D721Med (cell line): Measurements from ENCODE around the gene KRTAP3-1.
"Not testable (repeated sequence)": the region's sequence is repeated elsewhere in the genome, so short reads cannot be mapped to it uniquely, and the experiment has no call there.

ENCODE experiments used
- DNase-seq: peaks from one replicate; pipeline ENCODE4 v3.0.0; 2011; ENCODE audit warnings: low spot score; ENCODE audit not compliant: insufficient read length
- FAIRE-seq: peaks from 2 replicates; lab custom pipeline; 2011; peaks lifted over from hg19 to GRCh38; lab: Jason Lieb, UNC
- TF ChIP-seq, protein P1 (sequence below): IDR thresholded peaks from 2 replicates; pipeline ENCODE4 v1.5.1; 2012; ENCODE audit warnings: mild to moderate bottlenecking, control low read depth; ENCODE audit not compliant: insufficient read depth; ENCODE audit errors: missing control alignments

The KRTAP3-1 gene

GRCh38 chr17:41042953-41043352, 34.0 kb upstream of the KRTAP3-1 start:
- TF ChIP-seq, protein P1, sequence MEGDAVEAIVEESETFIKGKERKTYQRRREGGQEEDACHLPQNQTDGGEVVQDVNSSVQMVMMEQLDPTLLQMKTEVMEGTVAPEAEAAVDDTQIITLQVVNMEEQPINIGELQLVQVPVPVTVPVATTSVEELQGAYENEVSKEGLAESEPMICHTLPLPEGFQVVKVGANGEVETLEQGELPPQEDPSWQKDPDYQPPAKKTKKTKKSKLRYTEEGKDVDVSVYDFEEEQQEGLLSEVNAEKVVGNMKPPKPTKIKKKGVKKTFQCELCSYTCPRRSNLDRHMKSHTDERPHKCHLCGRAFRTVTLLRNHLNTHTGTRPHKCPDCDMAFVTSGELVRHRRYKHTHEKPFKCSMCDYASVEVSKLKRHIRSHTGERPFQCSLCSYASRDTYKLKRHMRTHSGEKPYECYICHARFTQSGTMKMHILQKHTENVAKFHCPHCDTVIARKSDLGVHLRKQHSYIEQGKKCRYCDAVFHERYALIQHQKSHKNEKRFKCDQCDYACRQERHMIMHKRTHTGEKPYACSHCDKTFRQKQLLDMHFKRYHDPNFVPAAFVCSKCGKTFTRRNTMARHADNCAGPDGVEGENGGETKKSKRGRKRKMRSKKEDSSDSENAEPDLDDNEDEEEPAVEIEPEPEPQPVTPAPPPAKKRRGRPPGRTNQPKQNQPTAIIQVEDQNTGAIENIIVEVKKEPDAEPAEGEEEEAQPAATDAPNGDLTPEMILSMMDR: no peak
- FAIRE-seq (no peak), DNase-seq (no peak)

DNA sequence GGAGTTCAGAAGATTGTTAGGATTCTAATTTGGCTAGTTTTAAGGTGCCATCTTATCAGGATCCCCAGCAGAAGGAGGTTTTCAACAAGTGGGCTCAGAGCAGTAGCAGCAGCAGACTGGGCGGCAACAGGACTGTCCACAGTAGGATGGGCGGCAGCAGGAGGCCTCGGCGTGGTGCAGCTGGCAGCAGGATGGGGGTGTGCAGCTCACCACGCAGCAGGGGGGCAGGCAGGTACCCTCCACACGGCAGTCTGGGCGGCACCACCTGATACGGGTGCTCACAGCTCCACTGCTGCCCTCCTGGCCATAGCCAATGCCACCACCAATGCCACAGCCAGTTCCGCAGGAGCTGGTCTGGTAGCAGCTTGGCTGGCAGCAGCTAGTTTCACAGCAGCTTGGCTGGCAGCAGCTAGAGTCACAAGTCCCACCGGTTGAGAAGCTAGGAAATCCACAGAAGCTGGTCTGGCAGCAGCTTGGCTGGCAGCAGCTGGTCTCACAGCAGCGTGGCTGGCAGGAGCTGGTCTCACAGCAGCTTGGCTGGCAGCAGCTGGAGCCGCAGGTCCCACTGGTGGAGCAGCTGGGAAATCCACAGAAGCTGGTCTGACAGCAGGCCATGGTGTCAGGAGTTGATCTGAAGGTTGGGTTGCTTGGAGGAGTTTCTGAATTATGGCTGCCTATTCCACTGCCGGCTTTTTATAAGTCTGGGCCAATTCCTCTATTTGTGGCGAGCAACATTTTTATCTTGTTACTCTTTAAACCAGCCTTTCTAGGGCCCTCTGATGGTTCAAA, 32.0 kb upstream of the KRTAP3-1 start, which contains the start of gene KRTAP1-1:
KRTAP1-1 (minus strand) TSS at position 668 of the 789 bp plus-strand sequence; CDS start at position 615, 53 bp downstream.
- DNase-seq, FAIRE-seq: not testable (repeated sequence)

DNA sequence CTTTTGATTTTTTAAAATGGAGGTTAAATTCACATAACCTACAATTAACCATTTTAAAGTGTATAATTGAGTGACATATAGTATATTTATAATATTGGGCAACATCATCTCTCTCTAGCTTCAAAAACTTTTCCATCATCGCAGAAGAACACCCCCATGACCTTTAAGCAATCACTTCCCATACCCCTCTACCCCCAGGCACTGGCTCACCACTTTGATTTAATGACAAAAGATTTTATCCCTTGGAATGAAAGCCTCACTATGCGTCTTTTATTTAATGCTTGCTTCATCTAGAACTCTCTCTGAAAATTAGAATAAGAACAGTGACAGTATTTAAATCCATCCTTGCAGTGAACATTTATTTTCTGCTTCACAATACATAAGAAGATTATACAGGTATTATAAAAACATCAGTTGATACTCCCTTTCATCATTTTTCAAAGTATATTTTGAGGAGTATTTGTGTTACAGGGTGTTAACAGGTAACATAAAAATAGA, 29.0 kb upstream of the KRTAP3-1 start:
- TF ChIP-seq, protein P1: no peak
- no peak for DNase-seq
- no peak for FAIRE-seq

DNA sequence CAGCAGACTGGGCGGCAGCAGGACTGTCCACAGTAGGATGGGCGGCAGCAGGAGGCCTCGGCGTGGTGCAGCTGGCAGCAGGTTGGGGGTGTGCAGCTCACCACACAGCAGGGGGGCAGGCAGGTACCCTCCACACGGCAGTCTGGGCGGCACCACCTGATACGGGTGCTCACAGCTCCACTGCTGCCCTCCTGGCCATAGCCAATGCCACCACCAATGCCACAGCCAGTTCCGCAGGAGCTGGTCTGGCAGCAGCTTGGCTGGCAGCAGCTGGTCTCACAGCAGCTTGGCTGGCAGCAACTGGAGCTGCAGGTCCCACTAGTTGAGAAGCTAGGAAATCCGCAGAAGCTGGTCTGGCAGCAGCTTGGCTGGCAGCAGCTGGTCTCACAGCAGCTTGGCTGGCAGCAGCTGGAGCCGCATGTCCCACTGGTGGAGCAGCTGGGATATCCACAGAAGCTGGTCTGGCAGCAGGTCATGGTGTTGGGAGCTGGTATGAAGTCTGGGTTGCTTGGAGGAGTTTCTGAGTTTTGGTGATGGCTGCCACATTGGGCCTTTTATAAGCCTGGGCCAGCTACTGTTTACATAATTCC, 25.5 kb upstream of the KRTAP3-1 start, which contains the start of gene KRTAP1-3:
KRTAP1-3 (minus strand) TSS at position 529 of the 590 bp plus-strand sequence; CDS start at position 476, 53 bp downstream.
- not testable (repeated sequence) for DNase-seq, FAIRE-seq

DNA sequence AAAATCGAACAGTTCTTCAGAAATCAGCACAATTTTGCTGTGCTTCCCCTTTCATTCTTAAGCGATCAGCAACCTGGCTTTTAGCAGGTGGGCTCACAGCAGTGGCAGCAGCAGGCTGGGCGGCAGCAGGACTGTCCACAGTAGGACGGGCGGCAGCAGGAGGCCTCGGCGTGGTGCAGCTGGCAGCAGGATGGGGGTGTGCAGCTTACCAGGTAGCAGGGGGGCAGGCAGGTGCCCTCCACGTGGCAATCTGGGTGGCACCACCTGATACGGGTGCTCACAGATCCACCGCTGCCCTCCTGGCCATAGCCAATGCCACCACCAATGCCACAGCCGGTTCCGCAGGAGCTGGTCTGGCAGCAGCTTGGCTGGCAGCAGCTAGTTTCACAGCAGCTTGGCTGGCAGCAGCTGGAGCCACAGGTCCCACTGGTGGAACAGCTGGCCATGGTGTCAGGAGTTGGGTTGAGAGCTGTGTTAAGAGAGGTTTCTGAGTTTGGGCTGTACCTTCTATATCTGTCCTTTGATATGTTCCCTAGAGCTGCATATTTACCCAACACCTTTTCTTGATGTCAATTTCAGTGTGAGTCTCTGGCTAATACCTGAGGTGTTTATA, 20.8 kb upstream of the KRTAP3-1 start, which contains the start of gene KRTAP1-4:
KRTAP1-4 (minus strand) TSS at position 563 of the 613 bp plus-strand sequence; CDS start at position 446, 117 bp downstream.
- TF ChIP-seq, protein P1: no peak
- DNase-seq (no peak), FAIRE-seq (no peak)

DNA sequence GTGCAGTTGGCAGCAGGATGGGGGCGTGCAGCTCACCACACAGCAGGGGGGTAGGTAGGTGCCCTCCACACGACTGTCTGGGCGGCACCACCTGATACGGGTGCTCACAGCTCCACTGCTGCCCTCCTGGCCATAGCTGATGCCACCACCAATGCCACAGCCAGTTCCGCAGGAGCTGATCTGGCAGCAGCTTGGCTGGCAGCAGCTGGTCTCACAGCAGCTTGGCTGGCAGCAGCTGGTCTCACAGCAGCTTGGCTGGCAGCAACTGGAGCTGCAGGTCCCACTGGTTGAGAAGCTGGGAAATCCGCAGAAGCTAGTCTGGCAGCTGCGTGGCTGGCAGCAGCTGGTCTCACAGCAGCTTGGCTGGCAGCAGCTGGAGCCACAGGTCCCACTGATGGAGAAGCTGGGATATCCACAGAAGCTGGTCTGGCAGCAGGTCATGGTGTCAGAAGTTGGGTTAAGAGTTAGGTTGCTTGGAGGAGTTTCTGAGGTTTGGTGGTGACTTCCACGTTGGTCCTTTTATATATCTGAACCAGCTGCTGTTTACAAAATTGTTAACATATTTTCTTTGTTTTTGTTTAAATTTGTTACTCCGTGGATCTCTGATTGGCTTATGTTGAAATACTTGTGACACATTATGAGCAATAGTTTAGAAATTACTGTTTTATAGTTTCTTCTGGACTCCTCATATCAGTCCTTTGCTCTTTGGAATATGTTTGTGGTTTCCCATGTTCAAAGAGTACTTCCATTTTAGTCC, 18.0 kb upstream of the KRTAP3-1 start, which contains the start of gene KRTAP1-5:
KRTAP1-5 (minus strand) TSS at position 494 of the 757 bp plus-strand sequence; CDS start at position 441, 53 bp downstream.
- TF ChIP-seq, protein P1: no peak
- FAIRE-seq: no peak
- DNase-seq: no peak

DNA sequence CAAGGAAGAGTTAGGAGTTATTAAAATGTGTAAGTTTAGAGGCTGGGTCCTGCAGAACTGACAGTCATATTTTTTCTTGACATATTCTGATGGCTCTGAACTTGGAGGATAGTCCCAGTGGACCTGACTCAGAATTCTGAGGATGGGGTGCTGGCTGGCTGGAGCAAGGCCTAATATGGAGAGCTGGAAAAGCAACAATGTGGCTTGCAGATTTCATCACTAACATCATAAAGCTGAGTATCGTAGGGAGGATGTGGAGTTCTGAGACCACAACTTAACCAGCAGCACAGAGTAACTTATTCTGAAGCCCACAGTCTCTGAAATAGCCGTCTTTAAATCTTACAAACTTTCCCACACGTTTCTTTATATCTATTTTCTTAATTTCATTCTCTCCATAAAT, 15.8 kb upstream of the KRTAP3-1 start:
- FAIRE-seq (no peak), DNase-seq (no peak)
- TF ChIP-seq, protein P1: no peak
